Neuronal stem cell (in vitro differentiated cells): ENCODE data around the gene PRKG2.
A peak's percentile ranks its signal among the peaks of the same experiment; 100 is the strongest.
"Not testable (repeated sequence)": the region's sequence is repeated elsewhere in the genome, so short reads cannot be mapped to it uniquely, and the experiment has no call there.

Source experiments
- DNase-seq: peaks from one replicate; pipeline ENCODE4 v3.0.0-alpha.2; 2013; ENCODE audit warnings: low spot score
- H2AFZ ChIP-seq: one replicate; pipeline ENCODE4 v1.6.1; 2013; ENCODE audit warnings: mild to moderate bottlenecking, low read length, inconsistent platforms
- H2AK5ac ChIP-seq: 2 replicates; pipeline ENCODE4 v1.6.1; 2013; ENCODE audit warnings: low read depth, mild to moderate bottlenecking, inconsistent platforms, low read length, moderate library complexity, mixed read lengths
- H2BK120ac ChIP-seq: 2 replicates; pipeline ENCODE4 v1.6.1; 2013; ENCODE audit warnings: low read depth, mild to moderate bottlenecking, inconsistent platforms, low read length, moderate library complexity, mixed read lengths
- H2BK12ac ChIP-seq: one replicate; pipeline ENCODE4 v1.6.1; 2013; ENCODE audit warnings: low read length, inconsistent platforms
- H2BK15ac ChIP-seq: 2 replicates; pipeline ENCODE4 v1.6.1; 2013; ENCODE audit warnings: mild to moderate bottlenecking, low read length, inconsistent platforms, mixed read lengths
- H2BK5ac ChIP-seq: one replicate; pipeline ENCODE4 v1.6.1; 2013; ENCODE audit warnings: inconsistent platforms, mild to moderate bottlenecking, low read length, moderate library complexity
- H3K14ac ChIP-seq: one replicate; pipeline ENCODE4 v1.6.1; 2013; ENCODE audit warnings: low read length, inconsistent platforms
- H3K18ac ChIP-seq: 2 replicates; pipeline ENCODE4 v1.6.1; 2013; ENCODE audit warnings: low read length, inconsistent platforms
- H3K23ac ChIP-seq: 2 replicates; pipeline ENCODE4 v1.6.1; 2013; ENCODE audit warnings: low read depth, mild to moderate bottlenecking, mixed read lengths, low read length, inconsistent platforms; ENCODE audit not compliant: poor library complexity
- H3K27ac ChIP-seq: replicated peaks from 3 replicates; pipeline ENCODE4 v1.5.1; 2013; ENCODE audit warnings: low read length, inconsistent platforms
- H3K27me3 ChIP-seq, 3 experiments: 2 replicates each; pipeline ENCODE4 v1.6.1; 2013; ENCODE audit warnings: low read length in 3 of 3, mild to moderate bottlenecking in 2 of 3, inconsistent platforms in 1 of 3, low read depth in 1 of 3, mixed read lengths in 1 of 3, moderate library complexity in 1 of 3; ENCODE audit not compliant: control insufficient read depth in 3 of 3, insufficient read depth in 3 of 3
- H3K36me3 ChIP-seq, 2 donors: replicated peaks in 1 of 2; 2 replicates each; pipeline ENCODE4 v1.6.1; 2013; ENCODE audit warnings: low read length in 2 of 2; ENCODE audit not compliant: control insufficient read depth in 2 of 2, insufficient read depth in 2 of 2
- H3K4ac ChIP-seq: 2 replicates; pipeline ENCODE4 v1.6.1; 2013; ENCODE audit warnings: inconsistent platforms, mild to moderate bottlenecking, low read length, moderate library complexity
- H3K4me1 ChIP-seq, 2 donors: 1 replicate in 1 of 2; 2 replicates in 1 of 2; pipeline ENCODE4 v1.6.1; 2013; ENCODE audit warnings: low read length in 2 of 2, low read depth in 1 of 2; ENCODE audit not compliant: control insufficient read depth in 2 of 2, insufficient read depth in 1 of 2
- H3K4me2 ChIP-seq: one replicate; pipeline ENCODE4 v1.6.1; 2013; ENCODE audit warnings: mild to moderate bottlenecking, low read length, inconsistent platforms; ENCODE audit not compliant: insufficient read depth, poor library complexity, severe bottlenecking
- H3K4me3 ChIP-seq, 2 donors: 2 replicates each; pipeline ENCODE4 v1.5.1; 2013; ENCODE audit warnings: low read length in 2 of 2, mild to moderate bottlenecking in 2 of 2, inconsistent platforms in 1 of 2, moderate library complexity in 1 of 2
- H3K79me1 ChIP-seq: one replicate; pipeline ENCODE4 v1.6.1; 2013; ENCODE audit warnings: low read depth, mild to moderate bottlenecking, inconsistent platforms, low read length, moderate library complexity
- H3K9ac ChIP-seq: one replicate; pipeline ENCODE4 v1.6.1; 2013; ENCODE audit warnings: mild to moderate bottlenecking, low read depth, low read length, inconsistent platforms; ENCODE audit not compliant: poor library complexity
- H3K9me3 ChIP-seq, 2 donors: replicated peaks in 1 of 2; 2 replicates each; pipeline versions ENCODE3 to v1.6.1; 2013; ENCODE audit warnings: low read length in 2 of 2, mild to moderate bottlenecking in 2 of 2, inconsistent platforms in 1 of 2, low read depth in 1 of 2, mixed read lengths in 1 of 2, moderate library complexity in 1 of 2; ENCODE audit not compliant: control insufficient read depth in 2 of 2, insufficient read depth in 1 of 2
- H4K8ac ChIP-seq: one replicate; pipeline ENCODE4 v1.6.1; 2013; ENCODE audit warnings: low read depth, mild to moderate bottlenecking, inconsistent platforms, low read length, moderate library complexity
- H4K91ac ChIP-seq: one replicate; pipeline ENCODE4 v1.6.1; 2013; ENCODE audit warnings: low read length, low read depth, mild to moderate bottlenecking, inconsistent platforms; ENCODE audit not compliant: poor library complexity
- WGBS, 2 donors: extraction: QIAGEN DNeasy Blood & Tissue Kit; methylation state at CpG; one replicate each; pipeline ENCODE4 v1.1.7; 2013; ENCODE audit warnings: missing lambda C conversion rate in 2 of 2, mixed read lengths in 1 of 2; ENCODE audit not compliant: insufficient read length in 2 of 2, insufficient replicate concordance in 1 of 2; ENCODE audit errors: extremely low coverage in 2 of 2; 5-methylcytosine and 5-hydroxymethylcytosine counted together

The PRKG2 gene

DNA sequence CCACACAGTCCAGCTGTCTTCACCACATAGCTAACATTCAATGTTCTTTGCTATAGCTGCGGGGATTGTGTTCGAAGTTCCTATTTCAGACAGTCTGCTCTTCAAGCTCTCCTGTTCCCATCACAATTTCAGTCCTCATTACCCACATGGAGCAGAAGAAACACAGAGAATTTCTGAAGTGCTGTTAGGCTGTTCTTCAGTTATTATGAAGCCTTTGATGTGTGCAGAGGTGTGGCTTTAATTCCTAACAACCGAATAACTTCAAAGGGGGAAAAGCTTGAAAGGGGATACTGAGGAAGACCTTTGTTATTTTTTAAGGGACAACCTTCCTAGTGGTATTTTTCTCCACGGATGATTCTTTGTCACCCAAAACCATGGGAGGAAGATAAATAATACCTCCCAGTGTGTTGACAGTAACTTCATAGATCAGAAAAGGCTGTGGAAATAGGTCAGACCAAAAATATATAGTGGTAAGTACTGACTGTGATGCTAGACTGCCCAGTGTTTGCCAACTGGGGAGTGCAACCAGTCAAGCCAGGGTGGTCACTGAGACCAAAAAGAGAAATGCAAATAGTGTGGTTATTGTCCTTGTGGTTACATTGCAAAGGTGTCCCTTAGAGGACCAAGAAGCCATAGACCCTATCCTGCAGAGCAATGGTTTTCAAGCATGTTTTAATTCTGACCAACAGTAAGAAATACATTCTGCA lies 52.1 kb downstream of the PRKG2 start:
- DNase-seq = no peak
- Histone ChIP-seq H3K18ac (no peak overlapping the region), H2AK5ac (no peak overlapping the region), H3K9ac (no peak overlapping the region), H3K4me3 (no peak overlapping the region), H2AFZ (no peak overlapping the region), H3K27me3 (no peaks in the 10 kb centered on the region), H4K8ac (no peak overlapping the region), H3K23ac (no peak overlapping the region), H3K79me1 (no peaks in the 10 kb centered on the region), H2BK120ac (no peak overlapping the region), H3K4me2 (no peak overlapping the region), H3K4me1 (no peaks in the 10 kb centered on the region), H3K27ac (no peak overlapping the region), H3K14ac (no peak overlapping the region), H2BK5ac (no peak overlapping the region), H3K36me3 (no peaks in the 10 kb centered on the region), H2BK15ac (no peak overlapping the region), H3K4ac (no peak overlapping the region), H2BK12ac (no peak overlapping the region), H3K9me3 (no peaks in the 10 kb centered on the region), H4K91ac (no peak overlapping the region)
- whole genome bisulfite sequencing, 2 donors = no CpG with 5 or more reads among the region's 4 CpGs

DNA sequence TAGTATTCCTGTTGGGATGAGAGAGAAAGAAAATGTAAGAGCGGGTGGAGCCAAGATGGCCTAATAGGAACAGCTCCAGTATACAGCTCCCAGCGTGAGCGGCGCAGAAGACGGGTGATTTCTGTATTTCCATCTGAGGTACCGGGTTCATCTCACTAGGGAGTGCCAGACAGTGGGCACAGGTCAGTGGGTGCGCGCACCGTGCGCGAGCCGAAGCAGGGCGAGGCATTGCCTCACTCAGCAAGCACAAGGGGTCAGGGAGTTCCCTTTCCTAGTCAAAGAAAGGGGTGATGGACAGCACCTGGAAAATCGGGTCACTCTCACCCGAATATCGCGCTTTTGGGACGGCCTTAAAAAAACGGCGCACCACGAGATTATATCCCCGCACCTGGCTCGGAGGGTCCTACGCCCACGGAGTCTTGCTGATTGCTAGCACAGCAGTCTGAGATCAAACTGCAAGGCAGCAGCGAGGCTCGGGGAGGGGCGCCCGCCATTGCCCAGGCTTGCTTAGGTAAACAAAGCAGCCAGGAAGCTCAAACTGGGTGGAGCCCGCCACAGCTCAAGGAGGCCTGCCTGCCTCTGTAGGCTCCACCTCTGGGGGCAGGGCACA lies 61.2 kb downstream of the PRKG2 start:
- not testable (repeated sequence) for H3K4ac ChIP-seq, DNase-seq, H2BK12ac ChIP-seq, H3K23ac ChIP-seq, H2BK5ac ChIP-seq, H2BK15ac ChIP-seq, H3K9ac ChIP-seq, H2BK120ac ChIP-seq, H4K91ac ChIP-seq, H4K8ac ChIP-seq, H3K18ac ChIP-seq, H3K79me1 ChIP-seq, H3K4me1 ChIP-seq, H3K27ac ChIP-seq, H3K9me3 ChIP-seq, H2AK5ac ChIP-seq, H3K27me3 ChIP-seq, H3K36me3 ChIP-seq, H3K14ac ChIP-seq
- peak overlapping the region; percentile 25 for H3K4me2 ChIP-seq
- WGBS, 2 donors = no CpG with 5 or more reads among the region's 30 CpGs
- peak overlapping the region in 1 of 2 donors; percentile 38 for H3K4me3 ChIP-seq
- peak overlapping the region; percentile 82 for H2AFZ ChIP-seq

DNA sequence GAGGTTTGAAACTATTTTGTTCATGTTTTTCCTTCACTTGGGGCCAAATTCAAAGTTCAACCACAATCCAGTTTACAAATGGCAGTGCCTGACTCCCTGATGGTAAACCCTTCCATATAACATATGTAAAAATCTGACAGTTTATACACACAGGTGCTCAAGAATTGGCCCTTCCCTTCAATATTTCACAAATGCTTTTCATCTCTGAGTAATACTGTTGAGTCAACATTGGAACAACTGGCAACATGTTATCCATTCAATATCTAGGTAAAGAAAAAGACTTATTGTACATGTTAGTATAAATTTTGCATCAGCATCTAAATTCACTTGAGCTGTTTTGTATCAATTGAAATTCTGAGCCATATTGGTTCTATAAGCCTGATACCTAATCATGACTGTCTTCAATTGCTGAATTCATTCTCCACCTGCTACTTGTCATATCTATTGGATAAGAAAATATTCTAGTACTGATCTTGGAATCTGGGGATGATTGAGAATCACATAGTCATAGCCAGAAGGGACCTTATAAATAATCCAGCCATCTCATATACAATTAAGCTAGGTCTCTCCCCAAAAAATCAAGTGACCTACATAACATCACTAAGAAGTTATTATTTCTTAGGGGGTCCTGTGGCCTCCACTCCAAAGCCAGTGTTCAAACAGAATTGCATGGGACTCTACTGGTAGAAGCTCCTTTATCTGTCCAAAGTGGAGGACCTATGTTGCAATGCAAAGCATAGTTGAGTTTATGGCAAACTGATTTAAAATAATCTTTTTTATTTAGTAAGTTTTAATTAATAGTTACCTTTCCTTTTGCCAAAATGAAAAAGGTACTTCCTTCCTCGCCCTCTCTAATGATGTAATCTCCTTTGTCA lies 61.9 kb downstream of the PRKG2 start:
- no peak overlapping the region for H2BK120ac ChIP-seq
- no peaks in the 10 kb centered on the region for H3K36me3 ChIP-seq
- DNase-seq = no peak
- no peak overlapping the region for H3K23ac ChIP-seq
- no peak overlapping the region for H3K27ac ChIP-seq
- H2BK15ac ChIP-seq = no peak overlapping the region
- peak overlapping the region; percentile 82 for H2AFZ ChIP-seq
- H3K9ac ChIP-seq = no peak overlapping the region
- no peaks in the 10 kb centered on the region for H3K79me1 ChIP-seq
- H4K8ac ChIP-seq = no peak overlapping the region
- H2BK12ac ChIP-seq = no peak overlapping the region
- no peak overlapping the region for H2BK5ac ChIP-seq
- peak overlapping the region in 1 of 2 donors; percentile 38 for H3K4me3 ChIP-seq
- no peak overlapping the region for H4K91ac ChIP-seq
- no peak overlapping the region for H3K4ac ChIP-seq
- no CpG with 5 or more reads among the region's 1 CpG for WGBS, 2 donors
- H3K14ac ChIP-seq = no peak overlapping the region
- no peak overlapping the region for H3K4me2 ChIP-seq
- H2AK5ac ChIP-seq = no peak overlapping the region
- H3K27me3 ChIP-seq = no peaks in the 10 kb centered on the region
- no peaks in the 10 kb centered on the region for H3K4me1 ChIP-seq
- H3K18ac ChIP-seq = no peak overlapping the region
- H3K9me3 ChIP-seq = no peaks in the 10 kb centered on the region

DNA sequence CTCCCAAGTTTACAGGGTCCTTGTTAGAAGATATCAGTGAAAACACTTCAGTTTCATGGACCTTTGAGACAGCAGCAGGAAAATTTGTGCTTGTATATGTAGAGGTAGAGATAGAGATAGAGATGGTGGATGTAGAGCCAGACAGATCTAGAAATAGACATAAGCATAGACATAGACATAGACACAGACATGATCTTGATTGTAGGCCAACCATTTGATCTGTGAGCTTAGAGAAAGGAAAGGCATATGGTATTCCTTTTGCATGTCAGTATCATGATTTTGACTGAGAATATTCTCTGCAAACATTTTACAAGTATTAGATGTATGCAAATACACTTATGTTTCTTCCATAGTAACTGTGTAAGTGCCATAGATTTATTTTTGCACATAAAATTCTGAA lies 65.0 kb downstream of the PRKG2 start:
- Histone ChIP-seq H3K9ac (no peak overlapping the region), H3K14ac (no peak overlapping the region), H3K9me3 (no peaks in the 10 kb centered on the region), H3K4me1 (no peaks in the 10 kb centered on the region), H3K23ac (no peak overlapping the region), H3K27ac (no peak overlapping the region), H2BK120ac (no peak overlapping the region), H3K18ac (no peak overlapping the region), H2AFZ (no peak overlapping the region), H4K8ac (no peak overlapping the region), H2AK5ac (no peak overlapping the region), H2BK12ac (no peak overlapping the region), H3K79me1 (no peaks in the 10 kb centered on the region), H3K36me3 (no peaks in the 10 kb centered on the region), H2BK5ac (no peak overlapping the region), H3K4me2 (no peak overlapping the region), H4K91ac (no peak overlapping the region), H2BK15ac (no peak overlapping the region), H3K27me3 (no peaks in the 10 kb centered on the region), H3K4me3 (no peak overlapping the region), H3K4ac (no peak overlapping the region)
- no peak for DNase-seq
